GM19324 (cell line): Measurements from ENCODE around the gene AMIGO1.

Experiments used
- ATAC-seq: cut with Tn5 transposase; IDR thresholded peaks from one replicate; pipeline ENCODE4 v1.9.1; 2021; ENCODE audit warnings: mild to moderate bottlenecking, moderate library complexity; ENCODE audit not compliant: unreplicated experiment, low FRiP score

AMIGO1 gene

GRCh38 chr1:109503935-109504334, 5.6 kb downstream of the AMIGO1 start:
- no peak for ATAC-seq

- ATAC-seq: no peak
Measured at GRCh38 chr1:109502364-109502851, 7.1 kb downstream of the AMIGO1 start.

GRCh38 chr1:109501644-109502363, 7.7 kb downstream of the AMIGO1 start:
- ATAC-seq: no peak

GRCh38 chr1:109500941-109501381, 8.6 kb downstream of the AMIGO1 start:
- no peak for ATAC-seq

- no peak for ATAC-seq
Measured at GRCh38 chr1:109499661-109500536, 9.6 kb downstream of the AMIGO1 start.

- ATAC-seq: no peak
Measured at GRCh38 chr1:109499081-109499480, 10.4 kb downstream of the AMIGO1 start.

GRCh38 chr1:109498161-109498801, 11.2 kb downstream of the AMIGO1 start:
- ATAC-seq: no peak

- ATAC-seq: no peak
Measured at GRCh38 chr1:109497449-109498160, 11.9 kb downstream of the AMIGO1 start.

GRCh38 chr1:109495738-109496137, 13.8 kb downstream of the AMIGO1 start:
- no peak for ATAC-seq

- peak; percentile 84 for ATAC-seq
Measured at GRCh38 chr1:109493805-109494539, 15.6 kb downstream of the AMIGO1 start, which contains the start of gene CYB561D1. Gene CYB561D1 (plus strand): TSS chr1:109494094. CDS start chr1:109494140, 46 bp downstream.

- ATAC-seq: no peak
Measured at GRCh38 chr1:109493227-109493626, 16.3 kb downstream of the AMIGO1 start.

- ATAC-seq: no peak
Measured at GRCh38 chr1:109492779-109493178, 16.7 kb downstream of the AMIGO1 start.

GRCh38 chr1:109491372-109491771, 18.2 kb downstream of the AMIGO1 start:
- no peak for ATAC-seq

GRCh38 chr1:109490934-109491302, 18.6 kb downstream of the AMIGO1 start:
- ATAC-seq: no peak

- no peak for ATAC-seq
Measured at GRCh38 chr1:109490029-109490933, 19.2 kb downstream of the AMIGO1 start.

GRCh38 chr1:109488696-109489095, 20.8 kb downstream of the AMIGO1 start:
- ATAC-seq: no peak

- ATAC-seq: no peak
Measured at GRCh38 chr1:109488201-109488600, 21.3 kb downstream of the AMIGO1 start.

- ATAC-seq: no peak
Measured at GRCh38 chr1:109487261-109487660, 22.3 kb downstream of the AMIGO1 start.

GRCh38 chr1:109485001-109485400, 24.5 kb downstream of the AMIGO1 start:
- no peak for ATAC-seq
